Suprapubic skin (tissue), 4 donors: ENCODE data around the gene NFE2. TPM values are rescaled to one million over a fixed set of nuclear protein-coding genes. Genes with fewer than 3 reads are reported as not detected.
"Not testable (repeated sequence)": the region's sequence is repeated elsewhere in the genome, so short reads cannot be mapped to it uniquely, and the experiment has no call there.

Experiments used
- DNase-seq, 2 donors: peaks; one replicate each; pipeline ENCODE4 v3.0.0-alpha.2; 2019; ENCODE audit warnings: low spot score in 2 of 2
- H3K27ac ChIP-seq: fragments of 200-600 bp; sonication (generic); one replicate; pipeline ENCODE4 v1.5.1; 2019
- H3K27me3 ChIP-seq: fragments of 200-600 bp; sonication (generic); one replicate; pipeline ENCODE4 v1.5.1; 2019
- H3K36me3 ChIP-seq: fragments of 200-600 bp; sonication (generic); one replicate; pipeline ENCODE4 v1.5.1; 2019
- H3K4me1 ChIP-seq: fragments of 200-600 bp; sonication (generic); one replicate; pipeline ENCODE4 v1.5.1; 2019
- H3K4me3 ChIP-seq: fragments of 200-600 bp; sonication (generic); one replicate; pipeline ENCODE4 v1.5.1; 2019; ENCODE audit warnings: mild to moderate bottlenecking
- H3K9me3 ChIP-seq: fragments of 200-600 bp; sonication (generic); one replicate; pipeline ENCODE4 v1.5.1; 2019
- EP300 ChIP-seq: sonication (generic); formaldehyde crosslinking; IDR thresholded peaks from one replicate; pipeline ENCODE4 v1.6.1; 2017; ENCODE audit warnings: antibody characterized with exemption
- POLR2A ChIP-seq, 2 donors: fragments of 450-650 bp; IDR thresholded peaks; one replicate each; pipeline ENCODE4 v1.6.1; 2017; ENCODE audit warnings: antibody characterized with exemption in 2 of 2, mild to moderate bottlenecking in 2 of 2, moderate library complexity in 2 of 2
- POLR2AphosphoS5 ChIP-seq, 3 donors: sonication (generic); formaldehyde crosslinking; IDR thresholded peaks; one replicate each; pipeline ENCODE4 v1.6.1; 2017; ENCODE audit warnings: antibody characterized with exemption in 3 of 3
- WGBS: methylation state at CpG from one replicate; pipeline ENCODE4 v1.1.5; 2018; 5-methylcytosine and 5-hydroxymethylcytosine counted together
- total RNA-seq, 4 donors: library from RNA; depleted of rRNA; stranded (reverse); fragments of >200 nt; gene quantifications; one replicate each; pipeline ENCODE4 v1.1.0, GENCODE V29; 2016
- TF ChIP-seq, protein P1 (sequence below), 2 donors: fragments of 200-600 bp in 1 of 2; fragments of 450-650 bp in 1 of 2; sonication (generic) in 1 of 2; IDR thresholded peaks; one replicate each; pipeline ENCODE4 v1.5.1; 2016 to 2019; ENCODE audit warnings: antibody characterized with exemption in 2 of 2, mild to moderate bottlenecking in 1 of 2, moderate library complexity in 1 of 2

Gene NFE2
- total RNA-seq, 4 donors from 2014 or later: 1.4 to 8.6 (median 6.3) TPM

DNA sequence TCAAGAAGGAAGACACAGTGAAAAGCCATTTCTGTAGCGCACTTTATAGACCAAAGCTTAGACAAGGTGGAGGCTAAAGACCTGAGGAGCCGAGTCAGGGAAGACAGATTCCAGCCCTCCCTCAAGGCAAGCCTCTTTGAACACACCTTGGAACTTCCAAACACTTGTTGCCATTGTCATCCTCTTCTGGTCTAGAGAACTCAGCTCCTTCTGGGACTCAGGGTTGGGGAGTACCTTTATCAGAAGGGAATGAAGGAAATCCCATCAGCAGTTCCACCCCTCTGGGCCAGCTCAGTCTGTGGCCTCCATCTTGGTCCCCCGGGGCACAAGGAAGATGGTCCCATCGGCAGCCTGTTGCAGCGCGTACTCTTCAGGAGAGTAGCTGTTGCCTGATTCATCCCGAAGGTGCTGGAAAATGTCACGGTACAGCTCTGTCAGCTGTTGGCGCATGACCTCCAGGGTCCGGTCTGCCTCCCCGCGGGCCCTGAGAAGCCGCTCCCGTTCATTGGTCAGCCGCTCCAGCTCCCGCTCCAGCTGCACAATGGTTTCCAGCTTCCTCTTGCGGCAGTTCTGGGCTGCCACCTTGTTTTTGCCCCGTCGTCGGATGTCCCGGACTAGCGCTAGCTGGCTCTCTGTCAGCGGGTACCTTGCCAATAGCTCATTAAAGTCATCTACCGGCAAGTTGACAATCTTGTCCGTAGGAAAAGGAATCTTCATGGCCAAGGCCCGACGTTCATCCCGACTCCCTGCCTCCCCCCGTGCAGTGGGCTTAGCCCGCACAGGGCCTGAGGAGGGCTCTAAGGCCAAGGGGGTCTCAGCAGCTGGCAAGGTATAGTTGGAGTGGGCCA, 8.5 kb downstream of the NFE2 start:
- WGBS: 91% methylated on average over 15 of the region's 30 CpGs
- Histone ChIP-seq H3K4me1 (peaks cover 8% of the 10 kb centered on the region), H3K4me3 (no peak overlapping the region), H3K27ac (no peak overlapping the region), H3K36me3 (peaks cover 9% of the 10 kb centered on the region), H3K27me3 (no peaks in the 10 kb centered on the region), H3K9me3 (no peaks in the 10 kb centered on the region)
- TF ChIP-seq EP300 (no peak), POLR2AphosphoS5 (IDR thresholded peaks at IDR 0.05) (no peak), POLR2A (IDR thresholded peaks at IDR 0.05) (no peak)
- TF ChIP-seq, protein P1, sequence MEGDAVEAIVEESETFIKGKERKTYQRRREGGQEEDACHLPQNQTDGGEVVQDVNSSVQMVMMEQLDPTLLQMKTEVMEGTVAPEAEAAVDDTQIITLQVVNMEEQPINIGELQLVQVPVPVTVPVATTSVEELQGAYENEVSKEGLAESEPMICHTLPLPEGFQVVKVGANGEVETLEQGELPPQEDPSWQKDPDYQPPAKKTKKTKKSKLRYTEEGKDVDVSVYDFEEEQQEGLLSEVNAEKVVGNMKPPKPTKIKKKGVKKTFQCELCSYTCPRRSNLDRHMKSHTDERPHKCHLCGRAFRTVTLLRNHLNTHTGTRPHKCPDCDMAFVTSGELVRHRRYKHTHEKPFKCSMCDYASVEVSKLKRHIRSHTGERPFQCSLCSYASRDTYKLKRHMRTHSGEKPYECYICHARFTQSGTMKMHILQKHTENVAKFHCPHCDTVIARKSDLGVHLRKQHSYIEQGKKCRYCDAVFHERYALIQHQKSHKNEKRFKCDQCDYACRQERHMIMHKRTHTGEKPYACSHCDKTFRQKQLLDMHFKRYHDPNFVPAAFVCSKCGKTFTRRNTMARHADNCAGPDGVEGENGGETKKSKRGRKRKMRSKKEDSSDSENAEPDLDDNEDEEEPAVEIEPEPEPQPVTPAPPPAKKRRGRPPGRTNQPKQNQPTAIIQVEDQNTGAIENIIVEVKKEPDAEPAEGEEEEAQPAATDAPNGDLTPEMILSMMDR (IDR thresholded peaks at IDR 0.05): no peak
- no peak for DNase-seq

- no peak overlapping the region for H3K4me3 ChIP-seq
- peaks cover 50% of the 10 kb centered on the region for H3K4me1 ChIP-seq
- TF ChIP-seq POLR2A (IDR thresholded peaks at IDR 0.05) (no peak), POLR2AphosphoS5 (IDR thresholded peaks at IDR 0.05) (no peak), EP300 (no peak)
- TF ChIP-seq, protein P1 (IDR thresholded peaks at IDR 0.05): no peak
- no peak overlapping the region for H3K27ac ChIP-seq
- no peak for DNase-seq
- peaks cover 53% of the 10 kb centered on the region for H3K36me3 ChIP-seq
- 79% methylated on average over 8 of the region's 8 CpGs for WGBS
- no peaks in the 10 kb centered on the region for H3K9me3 ChIP-seq
- H3K27me3 ChIP-seq: no peaks in the 10 kb centered on the region
Observed at GRCh38 chr12:54287261-54288157, 13.3 kb downstream of the NFE2 start.

DNA sequence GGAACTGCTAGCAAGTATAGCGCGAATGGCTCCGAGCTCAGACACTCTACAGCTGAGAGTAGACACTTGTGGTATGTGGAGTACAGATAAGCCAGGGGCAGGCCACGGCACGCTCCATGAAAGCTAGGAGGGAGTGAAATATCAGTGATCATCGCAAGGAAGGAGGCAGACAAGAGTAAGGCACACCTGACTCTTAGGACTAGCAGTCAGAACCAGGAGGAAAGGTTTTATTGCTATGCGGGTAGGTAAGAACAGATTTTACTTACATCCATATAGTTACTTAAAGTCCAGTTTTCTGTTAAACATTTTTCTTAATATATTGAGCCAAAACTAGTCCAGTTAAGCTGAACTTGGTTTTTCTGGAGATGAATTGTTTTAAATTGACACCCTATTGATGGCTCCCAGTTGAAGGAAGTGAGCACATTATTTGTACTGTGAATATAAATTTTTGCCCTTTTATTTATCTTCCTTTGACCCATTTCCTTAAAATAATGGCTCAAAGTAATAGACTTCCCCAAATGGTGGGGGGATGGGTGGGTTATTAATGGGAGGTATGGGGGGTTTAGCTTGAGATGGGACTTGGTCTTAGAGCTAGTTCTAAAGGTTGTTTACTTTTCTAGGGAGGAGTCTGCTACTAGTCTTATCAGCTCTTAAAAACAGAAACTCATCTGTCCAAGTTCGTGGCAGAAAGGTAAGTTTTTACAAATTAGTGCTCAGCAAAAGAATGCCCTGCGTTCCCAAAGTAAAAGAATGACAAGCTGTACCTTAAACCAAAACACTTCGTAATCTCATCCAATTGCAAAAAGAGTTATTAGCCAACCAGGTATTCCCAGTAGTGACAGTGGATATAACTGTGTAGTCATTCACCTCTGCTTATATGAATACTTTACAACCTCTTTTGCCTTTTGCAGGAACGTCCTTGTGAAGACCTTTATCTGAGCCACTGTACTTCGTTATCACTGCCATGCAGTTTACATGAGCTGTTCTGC, 14.5 kb downstream of the NFE2 start:
- H3K36me3 ChIP-seq: peaks cover 58% of the 10 kb centered on the region
- H3K4me1 ChIP-seq: peaks cover 61% of the 10 kb centered on the region
- DNase-seq: no peak
- WGBS: 56% methylated on average over 12 of the region's 12 CpGs
- no peak overlapping the region for H3K4me3 ChIP-seq
- no peaks in the 10 kb centered on the region for H3K9me3 ChIP-seq
- H3K27me3 ChIP-seq: no peaks in the 10 kb centered on the region
- TF ChIP-seq EP300 (no peak), POLR2AphosphoS5 (IDR thresholded peaks at IDR 0.05) (no peak), POLR2A (IDR thresholded peaks at IDR 0.05) (no peak)
- TF ChIP-seq, protein P1 (IDR thresholded peaks at IDR 0.05): no peak
- H3K27ac ChIP-seq: no peak overlapping the region

DNA sequence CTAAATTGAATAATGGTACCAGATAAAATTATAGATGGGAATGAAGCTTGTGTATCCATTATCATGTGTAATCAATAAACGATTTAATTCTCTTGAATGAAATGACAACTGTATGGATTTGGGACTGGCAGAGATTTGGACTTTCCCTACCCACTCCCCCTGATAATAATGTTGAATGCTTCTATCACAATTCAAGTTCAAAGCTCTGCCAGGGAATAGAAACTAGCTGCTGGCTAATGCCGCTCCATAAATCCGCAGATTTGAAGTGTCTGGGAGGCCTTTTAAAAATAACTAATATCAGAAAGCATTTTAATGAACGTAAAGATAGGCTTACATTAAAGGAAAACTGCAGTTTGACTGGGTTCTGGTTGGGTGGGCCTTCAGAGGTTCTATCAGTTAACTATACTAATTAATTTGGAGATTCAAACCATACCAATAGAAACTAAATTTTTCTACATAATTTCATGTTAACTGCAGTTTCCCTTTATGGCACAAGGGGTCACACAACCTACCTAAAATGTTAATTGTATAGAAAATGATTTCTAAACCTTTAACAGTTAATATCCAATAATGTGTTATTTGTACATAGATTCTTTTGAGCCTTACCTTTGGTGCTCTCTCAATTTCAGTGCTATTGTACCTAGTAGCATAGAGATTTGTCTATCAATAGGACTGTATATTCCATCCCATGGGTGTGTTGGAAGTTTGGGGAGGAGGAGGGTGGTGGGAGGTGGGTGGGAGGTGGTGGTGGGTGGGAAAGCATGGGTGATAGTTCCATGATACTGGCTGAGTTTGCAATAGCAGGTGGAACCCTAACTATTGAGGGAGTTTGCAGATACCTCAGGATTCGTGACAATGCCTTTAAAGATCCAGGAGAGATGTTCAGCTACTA, 15.4 kb downstream of the NFE2 start:
- no peaks in the 10 kb centered on the region for H3K9me3 ChIP-seq
- H3K27ac ChIP-seq: no peak overlapping the region
- no peak for DNase-seq
- no peaks in the 10 kb centered on the region for H3K27me3 ChIP-seq
- peaks cover 61% of the 10 kb centered on the region for H3K4me1 ChIP-seq
- TF ChIP-seq, protein P1 (IDR thresholded peaks at IDR 0.05): no peak
- TF ChIP-seq POLR2A (IDR thresholded peaks at IDR 0.05): no peak
- no peak for TF ChIP-seq EP300
- no peak for TF ChIP-seq POLR2AphosphoS5 (IDR thresholded peaks at IDR 0.05)
- H3K4me3 ChIP-seq: peak overlapping the region; percentile 79
- peaks cover 58% of the 10 kb centered on the region for H3K36me3 ChIP-seq
- 45% methylated on average over 5 of the region's 5 CpGs for WGBS

DNA sequence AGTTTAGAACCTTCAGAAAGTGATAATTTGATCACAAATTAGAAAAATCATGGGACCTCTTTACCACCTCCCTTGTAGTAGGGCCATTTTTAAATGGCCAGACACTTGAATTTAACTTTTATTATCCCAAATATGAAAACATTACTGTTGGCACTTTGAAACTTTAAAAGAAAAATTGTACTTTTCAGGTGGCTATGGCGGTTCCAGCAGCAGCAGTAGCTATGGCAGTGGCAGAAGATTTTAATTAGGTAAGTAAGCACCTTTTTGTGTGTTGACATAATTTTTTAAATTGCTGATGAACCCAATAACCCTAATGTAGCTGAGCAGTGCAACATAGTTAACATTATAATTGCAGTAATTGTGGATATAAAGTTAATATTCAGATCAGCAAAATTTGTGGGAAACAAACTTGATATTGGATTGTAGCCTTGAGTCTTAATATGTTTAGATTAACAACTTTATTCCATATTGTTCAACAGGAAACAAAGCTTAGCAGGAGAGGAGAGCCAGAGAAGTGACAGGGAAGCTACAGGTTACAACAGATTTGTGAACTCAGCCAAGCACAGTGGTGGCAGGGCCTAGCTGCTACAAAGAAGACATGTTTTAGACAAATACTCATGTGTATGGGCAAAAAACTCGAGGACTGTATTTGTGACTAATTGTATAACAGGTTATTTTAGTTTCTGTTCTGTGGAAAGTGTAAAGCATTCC, 16.6 kb downstream of the NFE2 start:
- H3K9me3 ChIP-seq, DNase-seq, H3K27me3 ChIP-seq: not testable (repeated sequence)
- WGBS: 44% methylated on average over 1 of the region's 2 CpGs
- H3K4me3 ChIP-seq: peak overlapping the region; percentile 79
- peaks cover 58% of the 10 kb centered on the region for H3K36me3 ChIP-seq
- peaks cover 61% of the 10 kb centered on the region for H3K4me1 ChIP-seq
- peak overlapping the region; percentile 14 for H3K27ac ChIP-seq
